MM.1S (cell line): Measurements from ENCODE around the gene SRSF5.

Experiments
- EZH2 ChIP-seq: fragments of 300-600 bp; sonication (generic); optimal IDR thresholded peaks from 2 replicates; pipeline ENCODE3; 2017; ENCODE audit warnings: low read depth, mild to moderate bottlenecking, antibody characterized with exemption, low read length, mixed read lengths
- EZH2phosphoT487 ChIP-seq: fragments of 300-600 bp; sonication (generic); IDR thresholded peaks from 2 replicates; pipeline ENCODE4 v1.6.1; 2018; ENCODE audit warnings: antibody characterized with exemption, low read length
- TF ChIP-seq, protein P1 (sequence below): fragments of 300-600 bp; sonication (generic); IDR thresholded peaks from 2 replicates; pipeline ENCODE4 v1.5.1; 2016; ENCODE audit warnings: antibody characterized with exemption, low read length, mixed read lengths

DNA sequence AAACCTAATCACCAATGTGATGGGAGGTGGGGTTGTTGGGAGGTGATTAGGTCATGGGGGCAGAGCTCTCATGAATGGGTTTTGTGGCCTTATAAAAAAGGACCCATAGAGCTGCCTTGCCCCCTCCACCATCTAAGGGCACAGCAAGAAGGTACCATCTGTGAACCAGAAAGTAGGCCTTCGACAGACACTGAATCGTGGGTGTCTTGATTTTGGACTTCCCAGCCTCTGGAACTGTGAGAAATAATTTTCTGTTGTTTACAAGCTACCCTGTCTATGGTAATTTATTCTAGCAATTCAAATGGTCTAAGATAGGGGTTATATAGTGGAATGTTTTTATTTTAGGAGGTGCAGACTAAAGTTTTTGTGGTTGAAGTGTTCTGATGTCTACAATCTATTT lies 38.0 kb downstream of the SRSF5 start:
- TF ChIP-seq, protein P1, sequence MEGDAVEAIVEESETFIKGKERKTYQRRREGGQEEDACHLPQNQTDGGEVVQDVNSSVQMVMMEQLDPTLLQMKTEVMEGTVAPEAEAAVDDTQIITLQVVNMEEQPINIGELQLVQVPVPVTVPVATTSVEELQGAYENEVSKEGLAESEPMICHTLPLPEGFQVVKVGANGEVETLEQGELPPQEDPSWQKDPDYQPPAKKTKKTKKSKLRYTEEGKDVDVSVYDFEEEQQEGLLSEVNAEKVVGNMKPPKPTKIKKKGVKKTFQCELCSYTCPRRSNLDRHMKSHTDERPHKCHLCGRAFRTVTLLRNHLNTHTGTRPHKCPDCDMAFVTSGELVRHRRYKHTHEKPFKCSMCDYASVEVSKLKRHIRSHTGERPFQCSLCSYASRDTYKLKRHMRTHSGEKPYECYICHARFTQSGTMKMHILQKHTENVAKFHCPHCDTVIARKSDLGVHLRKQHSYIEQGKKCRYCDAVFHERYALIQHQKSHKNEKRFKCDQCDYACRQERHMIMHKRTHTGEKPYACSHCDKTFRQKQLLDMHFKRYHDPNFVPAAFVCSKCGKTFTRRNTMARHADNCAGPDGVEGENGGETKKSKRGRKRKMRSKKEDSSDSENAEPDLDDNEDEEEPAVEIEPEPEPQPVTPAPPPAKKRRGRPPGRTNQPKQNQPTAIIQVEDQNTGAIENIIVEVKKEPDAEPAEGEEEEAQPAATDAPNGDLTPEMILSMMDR, result no peak
- TF ChIP-seq EZH2 (no peak), EZH2phosphoT487 (no peak)
